ENCODE results near the gene DDX59.

The DDX59 gene

GRCh38 chr1:200628223-200628881, 41.4 kb downstream of the DDX59 start:
- DNase-seq: peak; percentile 66

- no peak for DNase-seq
These were observed 42.0 kb downstream of the DDX59 start for GRCh38 chr1:200627575-200628222.

- DNase-seq: no peak
These were observed 42.7 kb downstream of the DDX59 start for GRCh38 chr1:200626853-200627534.

GRCh38 chr1:200625381-200625824, 44.3 kb downstream of the DDX59 start:
- DNase-seq: peak; percentile 77

GRCh38 chr1:200624679-200625335, 44.9 kb downstream of the DDX59 start:
- no peak for DNase-seq

- DNase-seq: peak; percentile 96
These were observed 49.2 kb downstream of the DDX59 start, which contains the start of gene KIF14 for GRCh38 chr1:200620273-200621131. KIF14 (minus strand) TSS chr1:200620751; CDS start chr1:200618723, 2,028 bp downstream.

GRCh38 chr1:200619894-200620272, 49.8 kb downstream of the DDX59 start:
- no peak for DNase-seq

- DNase-seq: no peak
These were observed 58.9 kb downstream of the DDX59 start for GRCh38 chr1:200610846-200611245.

- no peak for DNase-seq
These were observed 67.1 kb downstream of the DDX59 start for GRCh38 chr1:200602632-200603031.

All from activated CD4-positive, alpha-beta T cell treated with anti-CD3 and anti-CD28 coated beads, Interleukin-2, amount 50 U/mL, for 16 hours (primary cell).